Natural killer cell (primary cell): ENCODE results near the gene ASTN2. TPM values are rescaled to one million over a fixed set of nuclear protein-coding genes. Genes with fewer than 3 reads are reported as not detected.

Experiments
- ATAC-seq, 3 donors: fragments of 150-1000 bp in 2 of 3; fragments of 200-7000 bp in 1 of 3; cut with Tn5 transposase; 1 replicate in 1 of 3; 2 replicates in 2 of 3; pipeline ENCODE4 v1.10.0; 2021; ENCODE audit warnings: mild to moderate bottlenecking in 2 of 3, moderate library complexity in 2 of 3
- DNase-seq, 2 donors: peaks; one replicate each; pipeline versions ENCODE4 v3.0.0 to v3.0.0-alpha.2; 2013 to 2021; ENCODE audit warnings: mixed read lengths in 1 of 2
- H3K27ac ChIP-seq: one replicate; pipeline ENCODE4 v1.5.1; 2013; ENCODE audit warnings: mild to moderate bottlenecking, low read length
- H3K27me3 ChIP-seq: one replicate; pipeline ENCODE4 v1.6.1; 2013; ENCODE audit warnings: low read length; ENCODE audit not compliant: control insufficient read depth, insufficient read depth
- H3K36me3 ChIP-seq: one replicate; pipeline ENCODE4 v1.6.1; 2013; ENCODE audit warnings: low read length; ENCODE audit not compliant: control insufficient read depth, insufficient read depth
- H3K4me1 ChIP-seq: one replicate; pipeline ENCODE4 v1.6.1; 2013; ENCODE audit warnings: low read length; ENCODE audit not compliant: control insufficient read depth, insufficient read depth
- H3K4me3 ChIP-seq: one replicate; pipeline ENCODE4 v1.5.1; 2013; ENCODE audit warnings: low read length
- H3K9me3 ChIP-seq: one replicate; pipeline ENCODE4 v1.6.1; 2013; ENCODE audit warnings: low read length; ENCODE audit not compliant: control insufficient read depth, insufficient read depth
- H3K27ac Mint-ChIP-seq, 2 donors: one replicate each; pipeline ENCODE4 v1.8.0; 2022; ENCODE audit warnings: mild to moderate bottlenecking in 2 of 2, mixed read lengths in 2 of 2, moderate library complexity in 1 of 2
- H3K27me3 Mint-ChIP-seq, 2 donors: one replicate each; pipeline ENCODE4 v1.8.0; 2022; ENCODE audit warnings: low read depth in 2 of 2, mixed read lengths in 2 of 2
- H3K36me3 Mint-ChIP-seq: one replicate; pipeline ENCODE4 v1.8.0; 2022; ENCODE audit warnings: mixed read lengths
- H3K4me1 Mint-ChIP-seq, 2 donors: one replicate each; pipeline ENCODE4 v1.8.0; 2022; ENCODE audit warnings: mixed read lengths in 2 of 2
- H3K4me3 Mint-ChIP-seq: one replicate; pipeline ENCODE4 v1.8.0; 2022; ENCODE audit warnings: mild to moderate bottlenecking, moderate library complexity, mixed read lengths
- H3K9me3 Mint-ChIP-seq, 2 donors: one replicate each; pipeline ENCODE4 v1.8.0; 2022; ENCODE audit warnings: mixed read lengths in 2 of 2
- CTCF ChIP-seq: fragments of 200-600 bp; IDR thresholded peaks from one replicate; pipeline ENCODE4 v1.8.0; 2022; ENCODE audit warnings: antibody characterized with exemption
- WGBS: methylation state at CpG from one replicate; pipeline ENCODE4 v1.1.7; 2013; ENCODE audit warnings: missing lambda C conversion rate; ENCODE audit not compliant: insufficient coverage; 5-methylcytosine and 5-hydroxymethylcytosine counted together
- intact Hi-C: fragments of 100-400 bp; cut with micrococcal nuclease; formaldehyde crosslinking; loops from one replicate; pipeline ENCODE4 v1.14.2; 2022
- total RNA-seq, 4 donors: library from RNA; stranded (reverse); fragments of 120-200 nt in 1 of 4; gene quantifications; one replicate each; pipeline versions ENCODE4 v1.2.3 to v1.2.4, GENCODE V29; 2013 to 2022

ASTN2 gene
- total RNA-seq, 3 donors from 2014 or later (not counting 1 experiment from before 2014, with no cell fraction given): 3.0 to 3.5 (median 3.2) TPM

- ATAC-seq: no peak
- Mint-ChIP-seq H3K9me3 (no peaks in the 10 kb centered on the region), H3K36me3 (no peaks in the 10 kb centered on the region), H3K27me3 (peaks cover 0 to 6% of the 10 kb centered on the region in 2 donors), H3K4me1 (no peaks in the 10 kb centered on the region), H3K4me3 (no peak overlapping the region), H3K27ac (no peak overlapping the region)
- Histone ChIP-seq H3K4me3 (no peak overlapping the region), H3K27ac (no peak overlapping the region), H3K27me3 (no peaks in the 10 kb centered on the region), H3K4me1 (no peaks in the 10 kb centered on the region), H3K9me3 (no peaks in the 10 kb centered on the region), H3K36me3 (no peaks in the 10 kb centered on the region)
- intact Hi-C loops: no loop called here
- WGBS: 100% methylated on average over 1 of the region's 1 CpG
- DNase-seq: no peak
- no peak for TF ChIP-seq CTCF
Measured at GRCh38 chr9:116643691-116644090, 771.2 kb downstream of the ASTN2 start.

- 100% methylated on average over 1 of the region's 2 CpGs for WGBS
- intact Hi-C loops: no loop called here
- H3K4me3 ChIP-seq: no peak overlapping the region
- DNase-seq (no peak), ATAC-seq (no peak)
- Mint-ChIP-seq H3K4me1 (no peaks in the 10 kb centered on the region), H3K27me3 (peaks cover 0 to 6% of the 10 kb centered on the region in 2 donors), H3K27ac (no peak overlapping the region), H3K9me3 (no peaks in the 10 kb centered on the region), H3K4me3 (no peak overlapping the region), H3K36me3 (no peaks in the 10 kb centered on the region)
- no peaks in the 10 kb centered on the region for H3K4me1 ChIP-seq
- H3K27ac ChIP-seq: no peak overlapping the region
- H3K9me3 ChIP-seq: no peaks in the 10 kb centered on the region
- H3K27me3 ChIP-seq: no peaks in the 10 kb centered on the region
- no peaks in the 10 kb centered on the region for H3K36me3 ChIP-seq
- no peak for TF ChIP-seq CTCF
Measured at GRCh38 chr9:116641292-116642059, 773.4 kb downstream of the ASTN2 start.

- no peak overlapping the region for H3K4me3 Mint-ChIP-seq
- Histone ChIP-seq H3K27me3 (no peaks in the 10 kb centered on the region), H3K9me3 (no peaks in the 10 kb centered on the region), H3K4me1 (no peaks in the 10 kb centered on the region), H3K36me3 (no peaks in the 10 kb centered on the region), H3K4me3 (no peak overlapping the region), H3K27ac (no peak overlapping the region)
- intact Hi-C loops: no loop called here
- H3K27me3 Mint-ChIP-seq: peaks cover 0 to 6% of the 10 kb centered on the region in 2 donors
- no peak overlapping the region for H3K27ac Mint-ChIP-seq
- no peaks in the 10 kb centered on the region for H3K9me3 Mint-ChIP-seq
- no peaks in the 10 kb centered on the region for H3K4me1 Mint-ChIP-seq
- H3K36me3 Mint-ChIP-seq: no peaks in the 10 kb centered on the region
- ATAC-seq (no peak), DNase-seq (no peak)
- no peak for TF ChIP-seq CTCF
Measured at GRCh38 chr9:116639251-116639741, 775.6 kb downstream of the ASTN2 start.

GRCh38 chr9:116635908-116636307 lies 778.9 kb downstream of the ASTN2 start:
- intact Hi-C loops: no loop called here
- H3K27ac ChIP-seq: no peak overlapping the region

More at GRCh38 chr9:116635908-116636307, 778.9 kb downstream of the ASTN2 start:
- Mint-ChIP-seq H3K27me3 (peaks cover 0 to 6% of the 10 kb centered on the region in 2 donors), H3K27ac (no peak overlapping the region), H3K4me1 (no peaks in the 10 kb centered on the region), H3K36me3 (no peaks in the 10 kb centered on the region), H3K4me3 (no peak overlapping the region), H3K9me3 (peaks cover 0 to 2% of the 10 kb centered on the region in 2 donors)
- no peaks in the 10 kb centered on the region for H3K27me3 ChIP-seq
- no peaks in the 10 kb centered on the region for H3K4me1 ChIP-seq
- ATAC-seq: no peak
- no peaks in the 10 kb centered on the region for H3K36me3 ChIP-seq
- DNase-seq: no peak
- no peaks in the 10 kb centered on the region for H3K9me3 ChIP-seq
- H3K4me3 ChIP-seq: no peak overlapping the region
- TF ChIP-seq CTCF: no peak
- WGBS: 90% methylated on average over 1 of the region's 2 CpGs
